ENCODE measurements around the gene PPFIBP1. TPM values are rescaled to one million over a fixed set of nuclear protein-coding genes. Genes with fewer than 3 reads are reported as not detected.

Gene PPFIBP1
- total and polyA plus RNA-seq, 2 of the 13 experiments (the other 11 are each of a cell fraction or from before 2014, with no cell fraction given): 16.2 to 21.8 TPM

- no peak for TF ChIP-seq ZNF775 (CRISPR knock-in tag; IDR thresholded peaks at IDR 0.05; ENCODE audit: borderline replicate concordance)
- no peak for TF ChIP-seq PHF21A (CRISPR knock-in tag; IDR thresholded peaks at IDR 0.05)
- no peak for TF ChIP-seq KLF9 (CRISPR knock-in tag; IDR thresholded peaks at IDR 0.05; ENCODE audit: low read depth)
- TF ChIP-seq ZSCAN5A (CRISPR knock-in tag; IDR thresholded peaks at IDR 0.05; ENCODE audit: borderline replicate concordance): peak; percentile 95
- no peak for TF ChIP-seq HNF1A (IDR thresholded peaks at IDR 0.05; ENCODE audit: low read depth)
- TF ChIP-seq HNF1A (CRISPR knock-in tag; IDR thresholded peaks at IDR 0.05; ENCODE audit: borderline replicate concordance): peak; percentile 84
- TF ChIP-seq TEF (CRISPR knock-in tag; IDR thresholded peaks at IDR 0.05): 0 out of 2 replicates have a peak, but pooled peaks have one; percentile 61
- TF ChIP-seq ZNF33B (CRISPR knock-in tag; IDR thresholded peaks at IDR 0.05): 0 out of 2 replicates have a peak, but pooled peaks have one; percentile 9
- peak; percentile 87 for TF ChIP-seq ZNF557 (CRISPR knock-in tag; IDR thresholded peaks at IDR 0.05)
- peak; percentile 74 for TF ChIP-seq ATF2 (CRISPR knock-in tag; IDR thresholded peaks at IDR 0.05)
- TF ChIP-seq, protein P1, sequence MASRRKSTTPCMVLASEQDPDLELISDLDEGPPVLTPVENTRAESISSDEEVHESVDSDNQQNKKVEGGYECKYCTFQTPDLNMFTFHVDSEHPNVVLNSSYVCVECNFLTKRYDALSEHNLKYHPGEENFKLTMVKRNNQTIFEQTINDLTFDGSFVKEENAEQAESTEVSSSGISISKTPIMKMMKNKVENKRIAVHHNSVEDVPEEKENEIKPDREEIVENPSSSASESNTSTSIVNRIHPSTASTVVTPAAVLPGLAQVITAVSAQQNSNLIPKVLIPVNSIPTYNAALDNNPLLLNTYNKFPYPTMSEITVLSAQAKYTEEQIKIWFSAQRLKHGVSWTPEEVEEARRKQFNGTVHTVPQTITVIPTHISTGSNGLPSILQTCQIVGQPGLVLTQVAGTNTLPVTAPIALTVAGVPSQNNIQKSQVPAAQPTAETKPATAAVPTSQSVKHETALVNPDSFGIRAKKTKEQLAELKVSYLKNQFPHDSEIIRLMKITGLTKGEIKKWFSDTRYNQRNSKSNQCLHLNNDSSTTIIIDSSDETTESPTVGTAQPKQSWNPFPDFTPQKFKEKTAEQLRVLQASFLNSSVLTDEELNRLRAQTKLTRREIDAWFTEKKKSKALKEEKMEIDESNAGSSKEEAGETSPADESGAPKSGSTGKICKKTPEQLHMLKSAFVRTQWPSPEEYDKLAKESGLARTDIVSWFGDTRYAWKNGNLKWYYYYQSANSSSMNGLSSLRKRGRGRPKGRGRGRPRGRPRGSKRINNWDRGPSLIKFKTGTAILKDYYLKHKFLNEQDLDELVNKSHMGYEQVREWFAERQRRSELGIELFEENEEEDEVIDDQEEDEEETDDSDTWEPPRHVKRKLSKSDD (CRISPR knock-in tag; IDR thresholded peaks at IDR 0.05; ENCODE audit: low read depth): peak; percentile 90
- TF ChIP-seq MEIS1 (CRISPR knock-in tag; IDR thresholded peaks at IDR 0.05; ENCODE audit: borderline replicate concordance): peak; percentile 74
- TF ChIP-seq ZBTB44 (CRISPR knock-in tag; IDR thresholded peaks at IDR 0.05): peak; percentile 79; the same call in 1 of the 2 replicates
- TF ChIP-seq ZNF101 (CRISPR knock-in tag; IDR thresholded peaks at IDR 0.05; ENCODE audit: borderline replicate concordance, low read depth): peak; percentile 92; the same call in 1 of the 2 replicates
- TF ChIP-seq RFX3 (CRISPR knock-in tag; IDR thresholded peaks at IDR 0.05): no peak
These were observed 186.7 kb downstream of the PPFIBP1 start, which contains the start of gene MRPS35 (continued) for GRCh38 chr12:27710592-27711316.
